NCI-H2227 (cell line): ENCODE results near the gene CBY2.

Source experiments
- DNase-seq: peaks from one replicate; lab custom pipeline; 2025; ENCODE audit not compliant: unreplicated experiment; lab: John Stamatoyannopoulos, UW

CBY2 gene

GRCh38 chr13:45700971-45701900 lies 884 bp upstream of the CBY2 start:
- no peak for DNase-seq

GRCh38 chr13:45702869-45703391 lies 810 bp downstream of the CBY2 start:
- DNase-seq, result no peak

- no peak for DNase-seq
These were observed 2.2 kb downstream of the CBY2 start for GRCh38 chr13:45704211-45704739.

- DNase-seq, result no peak
These were observed 3.0 kb downstream of the CBY2 start for GRCh38 chr13:45704854-45705695.

- no peak for DNase-seq
These were observed 3.8 kb downstream of the CBY2 start for GRCh38 chr13:45705918-45706317.

- DNase-seq, result no peak
These were observed 5.5 kb downstream of the CBY2 start for GRCh38 chr13:45707516-45708100.

- DNase-seq, result no peak
These were observed 9.8 kb downstream of the CBY2 start for GRCh38 chr13:45711951-45712350.

GRCh38 chr13:45713106-45713690 lies 11.1 kb downstream of the CBY2 start:
- no peak for DNase-seq

- no peak for DNase-seq
These were observed 11.6 kb downstream of the CBY2 start for GRCh38 chr13:45713721-45714120.

- DNase-seq, result no peak
These were observed 12.1 kb downstream of the CBY2 start for GRCh38 chr13:45714170-45714569.

- no peak for DNase-seq
These were observed 13.2 kb downstream of the CBY2 start for GRCh38 chr13:45715351-45715750.

GRCh38 chr13:45717349-45717748 lies 15.2 kb downstream of the CBY2 start:
- no peak for DNase-seq

GRCh38 chr13:45718063-45718462 lies 15.9 kb downstream of the CBY2 start:
- no peak for DNase-seq

GRCh38 chr13:45718992-45719391 lies 16.9 kb downstream of the CBY2 start:
- no peak for DNase-seq

- no peak for DNase-seq
These were observed 19.1 kb downstream of the CBY2 start for GRCh38 chr13:45721203-45721731.

GRCh38 chr13:45723798-45724197 lies 21.7 kb downstream of the CBY2 start:
- no peak for DNase-seq

GRCh38 chr13:45728759-45729158 lies 26.6 kb downstream of the CBY2 start:
- DNase-seq, result no peak

- no peak for DNase-seq
These were observed 29.3 kb downstream of the CBY2 start for GRCh38 chr13:45731455-45731854.

GRCh38 chr13:45732916-45733315 lies 30.8 kb downstream of the CBY2 start:
- DNase-seq, result no peak

- no peak for DNase-seq
These were observed 31.2 kb downstream of the CBY2 start for GRCh38 chr13:45733361-45733760.
